GM21423 (cell line): ENCODE results near the gene SAFB2.

Experiments used
- ATAC-seq: cut with Tn5 transposase; IDR thresholded peaks from one replicate; pipeline ENCODE4 v1.9.1; 2021; ENCODE audit warnings: mild to moderate bottlenecking, moderate library complexity; ENCODE audit not compliant: unreplicated experiment

SAFB2 gene

GRCh38 chr19:5585461-5586299 is 36.9 kb downstream of the SAFB2 start:
- ATAC-seq = no peak

GRCh38 chr19:5580161-5580571 is 42.4 kb downstream of the SAFB2 start:
- ATAC-seq = no peak

DNA sequence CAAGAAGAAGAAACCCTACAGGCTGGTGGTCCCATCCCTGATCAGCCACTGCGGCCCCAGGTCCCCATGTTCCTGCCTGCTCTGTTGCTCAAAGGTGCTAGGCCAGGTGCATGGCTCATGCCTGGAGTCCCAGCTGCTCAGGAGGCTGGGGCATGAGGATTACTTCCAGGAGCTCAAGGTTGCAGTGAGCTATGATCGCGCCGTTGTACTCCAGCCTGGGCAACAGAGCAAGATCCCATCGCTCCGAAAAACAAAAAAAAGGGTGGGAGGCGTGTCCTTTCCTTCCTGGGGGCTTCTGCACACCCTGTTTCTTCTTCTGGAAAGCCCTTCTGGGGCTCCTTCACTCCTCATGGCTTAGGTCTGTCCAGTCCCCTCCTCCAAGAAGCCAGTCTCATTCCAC is 42.9 kb downstream of the SAFB2 start:
- ATAC-seq = no peak

GRCh38 chr19:5579286-5579685 is 43.3 kb downstream of the SAFB2 start:
- ATAC-seq = no peak

DNA sequence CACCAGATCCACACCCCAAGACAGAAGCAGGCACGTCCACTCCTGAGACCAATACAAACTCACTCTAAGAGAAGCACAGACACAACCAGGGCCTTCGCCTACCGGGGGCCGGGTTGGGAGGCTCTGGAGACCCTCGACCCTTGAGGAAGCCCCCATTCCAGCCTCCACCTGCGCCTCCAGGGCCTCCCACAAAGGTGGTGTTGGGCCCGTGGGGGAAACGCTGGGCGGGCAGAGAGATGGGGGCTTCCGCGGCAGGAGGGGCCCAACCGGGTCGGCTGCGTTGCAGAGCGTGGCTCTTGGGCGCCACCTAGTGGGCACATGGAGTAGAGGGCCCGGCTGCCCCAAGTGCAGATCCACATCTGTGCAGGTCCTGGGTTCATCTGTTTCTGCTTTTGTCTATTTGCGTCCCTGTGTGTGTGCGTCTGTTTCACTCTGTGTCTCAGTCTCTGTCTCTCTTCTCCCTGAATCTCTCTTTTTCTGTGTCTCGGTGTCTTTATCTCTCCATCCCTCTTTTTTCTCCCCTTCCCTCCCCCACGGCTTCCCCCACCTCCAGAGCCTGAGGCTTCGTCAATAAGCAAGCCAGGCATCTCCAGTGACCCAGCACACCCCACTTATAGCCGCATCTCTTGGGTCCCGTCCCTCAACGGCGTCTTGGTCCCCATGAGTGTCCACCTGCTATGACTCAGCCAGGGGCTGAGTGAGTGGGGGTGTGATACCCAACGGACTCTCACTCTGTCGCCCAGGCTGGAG is 44.3 kb downstream of the SAFB2 start:
- no peak for ATAC-seq

GRCh38 chr19:5575590-5575989 is 47.0 kb downstream of the SAFB2 start:
- ATAC-seq = no peak

DNA sequence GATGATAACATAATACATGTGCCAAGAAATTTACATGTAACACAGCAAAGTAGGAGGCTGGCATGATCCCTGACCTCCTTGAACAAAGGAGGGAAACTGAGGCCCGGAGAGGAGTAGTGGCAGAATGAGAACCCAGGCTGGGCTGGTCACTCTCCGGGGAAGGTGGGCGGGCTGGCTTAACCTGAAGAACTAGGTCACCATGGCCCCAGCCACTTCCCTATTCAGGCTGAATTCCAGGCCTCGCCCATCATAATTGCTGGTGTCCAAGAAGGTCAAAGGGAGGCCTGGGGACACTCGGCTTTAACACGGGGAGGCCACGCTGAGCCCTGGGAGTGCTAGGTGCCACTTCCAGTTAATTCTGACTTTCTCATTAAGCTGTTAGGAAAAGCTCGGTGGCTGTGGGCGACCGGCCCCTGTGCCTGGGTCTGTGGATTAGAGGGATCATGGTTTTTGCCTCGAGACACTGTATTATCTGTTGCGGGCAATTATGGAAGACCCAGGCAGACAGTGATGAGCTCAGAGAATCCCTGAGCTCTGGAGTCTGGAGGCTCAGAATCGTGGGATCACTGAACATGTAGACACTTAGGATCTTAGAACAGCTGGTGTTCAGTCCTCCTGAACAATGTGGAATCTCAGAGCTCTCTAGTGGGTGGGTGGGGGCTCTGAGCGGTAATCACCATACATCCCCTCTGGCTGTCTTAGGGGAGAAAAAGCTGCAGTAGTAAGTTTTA is 49.9 kb downstream of the SAFB2 start:
- no peak for ATAC-seq

DNA sequence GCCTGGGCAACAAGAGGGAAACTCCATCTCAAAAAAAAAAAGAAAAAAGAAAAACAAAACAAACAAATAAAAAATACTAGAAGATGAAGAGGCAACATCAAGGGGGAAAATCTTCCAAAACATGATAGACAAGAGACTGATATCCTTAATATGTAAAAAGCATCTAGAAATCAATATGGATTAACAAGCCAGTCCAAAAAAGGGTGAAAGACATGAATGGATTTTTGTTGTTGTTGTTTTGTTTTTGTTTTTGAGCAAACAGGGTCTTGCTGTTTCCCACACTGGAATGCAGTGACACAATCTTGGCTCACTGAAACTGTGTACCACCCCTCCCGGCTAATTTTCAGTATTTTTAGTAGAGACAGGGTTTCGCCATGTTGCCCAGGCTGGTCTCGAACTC is 50.8 kb downstream of the SAFB2 start:
- ATAC-seq = no peak

DNA sequence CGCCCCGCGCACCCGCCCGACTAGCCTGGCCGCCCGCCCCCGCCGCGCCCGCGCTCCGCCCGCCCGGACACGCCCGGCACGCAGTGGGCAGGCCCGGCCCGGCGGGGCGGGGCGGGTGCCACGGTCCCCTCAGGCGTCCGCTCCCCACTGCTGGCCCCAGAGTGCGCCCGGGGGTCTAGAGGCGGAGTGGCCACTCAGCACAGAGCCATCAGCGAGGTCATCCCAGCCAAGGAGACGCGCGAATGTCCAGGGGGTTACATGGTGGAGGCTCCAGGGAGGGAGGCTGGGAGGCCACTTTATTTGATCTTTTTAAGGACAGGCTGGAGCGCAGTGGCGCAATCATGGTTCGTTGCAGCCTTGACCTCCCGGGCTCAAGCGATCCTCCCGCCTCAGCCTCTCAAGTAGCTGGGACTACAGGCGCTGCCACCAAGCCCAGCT is 54.6 kb downstream of the SAFB2 start:
- ATAC-seq = no peak

DNA sequence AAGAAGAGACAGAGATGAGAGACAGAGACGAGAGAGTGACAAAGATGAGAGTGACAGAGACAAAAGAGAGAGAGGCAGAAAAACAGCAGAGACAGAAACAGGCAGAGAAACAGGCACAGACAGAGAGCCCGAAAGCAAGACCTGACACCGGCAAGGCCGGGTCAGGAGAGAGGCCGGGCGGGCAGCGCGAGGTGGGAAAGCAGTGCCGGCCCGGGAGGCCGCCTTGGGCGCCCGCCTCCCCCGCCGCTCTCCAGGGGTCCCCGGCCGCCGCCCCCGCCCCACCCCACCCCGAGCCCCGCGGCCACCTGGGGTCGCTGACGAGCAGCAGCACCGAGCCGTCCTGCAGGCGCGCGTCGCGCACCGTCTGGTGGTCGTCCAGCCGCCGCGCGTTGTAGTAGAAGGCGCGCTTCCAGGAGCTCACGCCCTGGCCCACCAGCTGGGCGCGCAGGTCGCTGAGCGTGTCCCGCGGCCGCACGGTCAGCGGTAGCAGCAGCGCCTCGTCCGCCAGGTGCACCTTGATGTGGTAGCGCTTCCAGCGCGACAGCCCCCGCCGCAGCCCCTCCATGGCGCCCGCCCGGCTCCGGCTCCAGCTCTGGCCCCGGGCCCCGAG is 55.1 kb downstream of the SAFB2 start, which contains the start of gene TINCR:
TINCR (minus strand) TSS at position 594 of the 610 bp plus-strand sequence.
- ATAC-seq = no peak

DNA sequence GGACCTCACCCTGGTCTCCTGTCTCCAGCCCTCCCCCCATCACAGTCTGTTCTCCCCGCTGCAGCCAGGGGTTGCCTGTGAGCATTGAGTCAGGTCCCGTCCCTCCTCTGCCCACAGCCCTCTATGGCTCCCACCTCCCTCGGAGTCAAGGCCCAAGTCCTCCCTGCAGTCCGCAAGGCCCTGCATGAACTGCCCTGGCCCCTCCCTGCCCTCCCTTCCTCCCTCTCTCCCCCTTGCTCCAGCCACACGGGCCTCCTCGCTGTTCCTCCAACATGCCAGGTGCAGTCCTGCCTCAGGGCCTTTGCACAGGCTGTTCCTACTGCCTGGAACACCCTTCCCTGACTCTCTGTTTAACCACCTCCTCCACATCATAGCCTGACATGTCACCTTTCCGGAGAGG is 57.6 kb downstream of the SAFB2 start:
- no peak for ATAC-seq

GRCh38 chr19:5563935-5564612 is 58.5 kb downstream of the SAFB2 start:
- ATAC-seq = no peak

- ATAC-seq = no peak
These were observed 59.6 kb downstream of the SAFB2 start for GRCh38 chr19:5563008-5563431.

- ATAC-seq = no peak
These were observed 60.3 kb downstream of the SAFB2 start for GRCh38 chr19:5562280-5562679.

GRCh38 chr19:5561559-5561958 is 61.0 kb downstream of the SAFB2 start:
- no peak for ATAC-seq

DNA sequence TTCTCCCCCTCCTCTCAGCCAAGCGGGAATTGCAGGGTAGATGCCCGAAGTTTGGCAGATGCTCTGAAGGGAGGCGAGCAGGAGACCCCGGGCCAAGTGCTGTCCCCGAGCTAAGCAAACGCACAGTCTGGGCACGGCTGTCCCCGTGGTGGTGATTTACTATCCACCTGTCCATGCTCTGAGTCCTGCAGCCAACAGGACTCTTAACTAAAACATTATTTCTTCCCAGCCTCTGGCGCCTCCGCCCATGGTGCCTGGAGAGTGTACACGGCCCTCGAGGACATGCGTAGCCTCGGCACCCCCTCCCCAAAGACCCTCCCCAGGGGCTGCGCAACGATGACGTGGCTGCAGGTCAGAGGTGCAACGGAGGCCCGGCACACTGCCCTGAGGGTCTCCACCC is 62.4 kb downstream of the SAFB2 start:
- no peak for ATAC-seq

DNA sequence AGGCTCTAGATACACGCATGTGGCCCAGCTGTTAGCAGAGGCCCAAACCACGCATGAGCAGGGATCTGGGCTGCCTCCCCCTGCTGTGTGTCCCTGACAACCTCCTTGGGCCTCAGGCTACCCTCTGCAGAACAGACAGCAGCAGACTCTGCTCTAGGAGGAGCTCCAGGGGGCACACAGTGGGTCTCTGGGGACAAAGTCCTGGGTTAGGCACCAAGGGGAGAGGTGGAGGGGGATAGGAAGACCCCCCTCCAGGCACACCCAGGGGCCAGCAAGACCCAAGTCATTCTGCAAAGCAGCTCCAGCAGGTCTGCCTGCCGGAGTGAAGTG is 62.8 kb downstream of the SAFB2 start:
- ATAC-seq = no peak

- no peak for ATAC-seq
These were observed 64.4 kb downstream of the SAFB2 start for GRCh38 chr19:5558101-5558621.

GRCh38 chr19:5557691-5558090 is 64.9 kb downstream of the SAFB2 start:
- ATAC-seq = no peak

GRCh38 chr19:5554828-5555227 is 67.7 kb downstream of the SAFB2 start:
- ATAC-seq = no peak
